HepG2 (cell line): ENCODE results near the gene CAV3. TPM values are rescaled to one million over a fixed set of nuclear protein-coding genes. Genes with fewer than 3 reads are reported as not detected.

ENCODE experiments used
- FOXC1 ChIP-seq: sonication (generic); formaldehyde crosslinking; IDR thresholded peaks from 2 replicates; pipeline ENCODE4 v1.8.0; 2022; ENCODE audit warnings: mild to moderate bottlenecking, missing genetic modification reagents, borderline replicate concordance
- NRL ChIP-seq: sonication (generic); formaldehyde crosslinking; IDR thresholded peaks from 2 replicates; pipeline ENCODE4 v1.5.0; 2020; ENCODE audit warnings: missing genetic modification reagents, mild to moderate bottlenecking, moderate library complexity, borderline replicate concordance
- REST ChIP-seq, 2 experiments: IDR thresholded peaks; 2 replicates each; pipeline ENCODE4 v1.6.1; 2011 to 2012; ENCODE audit warnings: low read length in 2 of 2, borderline replicate concordance in 1 of 2, low read depth in 1 of 2, mild to moderate bottlenecking in 1 of 2, moderate library complexity in 1 of 2
- SNRNP70 ChIP-seq: fragments of 200-400 bp; formaldehyde crosslinking; IDR thresholded peaks from 2 replicates; pipeline ENCODE4 v1.6.1; 2017; ENCODE audit warnings: mild to moderate bottlenecking, low read depth, low read length, moderate library complexity
- STAG1 ChIP-seq: sonication (generic); formaldehyde crosslinking; IDR thresholded peaks from 2 replicates; pipeline ENCODE4 v1.4.0; 2020; ENCODE audit warnings: missing genetic modification reagents
- USF2 ChIP-seq, 2 experiments: sonication (generic) in 1 of 2; formaldehyde crosslinking in 1 of 2; IDR thresholded peaks; 2 replicates each; pipeline versions ENCODE4 v1.5.1 to v1.6.1; 2011 to 2020; ENCODE audit warnings: borderline replicate concordance in 1 of 2, low read depth in 1 of 2, low read length in 1 of 2, mild to moderate bottlenecking in 1 of 2, missing genetic modification reagents in 1 of 2, moderate library complexity in 1 of 2
- ZNF138 ChIP-seq: sonication (generic); formaldehyde crosslinking; IDR thresholded peaks from 2 replicates; pipeline ENCODE4 v1.5.0; 2020; ENCODE audit warnings: mild to moderate bottlenecking, low read depth, missing genetic modification reagents
- ZNF292 ChIP-seq: sonication (generic); formaldehyde crosslinking; IDR thresholded peaks from 2 replicates; pipeline ENCODE4 v1.8.1; 2022; ENCODE audit warnings: mild to moderate bottlenecking, low read depth, missing genetic modification reagents, borderline replicate concordance
- ZNF407 ChIP-seq: sonication (generic); formaldehyde crosslinking; IDR thresholded peaks from one replicate; pipeline ENCODE4 v1.5.1; 2020; ENCODE audit warnings: mild to moderate bottlenecking, missing genetic modification reagents; ENCODE audit errors: not compliant biosample characterization
- ZNF430 ChIP-seq: sonication (generic); formaldehyde crosslinking; IDR thresholded peaks from 2 replicates; pipeline ENCODE4 v1.9.0; 2021; ENCODE audit warnings: mild to moderate bottlenecking, missing genetic modification reagents
- ZNF75D ChIP-seq: sonication (generic); formaldehyde crosslinking; IDR thresholded peaks from 2 replicates; pipeline ENCODE4 v1.8.1; 2023; ENCODE audit warnings: missing genetic modification reagents, mild to moderate bottlenecking, borderline replicate concordance
- ZNF891 ChIP-seq: sonication (generic); formaldehyde crosslinking; IDR thresholded peaks from 2 replicates; pipeline ENCODE4 v1.5.0; 2020; ENCODE audit warnings: mild to moderate bottlenecking, missing genetic modification reagents
- polyA plus RNA-seq, 8 experiments: library from polyadenylated mRNA; depleted of rRNA in 3 of 8; stranded (reverse) in 7 of 8; unstranded in 1 of 8; fragments of >200 nt; fragmentation: Illumina TruSeq in 4 of 8; extraction: Trizol in 4 of 8; gene quantifications; 2 replicates each; pipeline versions ENCODE4 v1.2.1 to v1.2.3, GENCODE V29; 2011 to 2016; ENCODE audit warnings: low read depth in 4 of 8, missing spikeins in 1 of 8, mixed read lengths in 1 of 8; ENCODE audit not compliant: insufficient read depth in 1 of 8
- total RNA-seq, 5 experiments: library from RNA; depleted of rRNA; stranded (reverse); fragments of >200 nt; fragmentation: Illumina TruSeq; extraction: Trizol; gene quantifications; 2 replicates each; pipeline ENCODE4 v1.2.3, GENCODE V29; 2016; ENCODE audit warnings: low read depth in 1 of 5

The CAV3 gene
- total and polyA plus RNA-seq, 2 of the 13 experiments (the other 11 are each of a cell fraction or from before 2014, with no cell fraction given) = not detected

GRCh38 chr3:8769088-8769822 lies 35.7 kb downstream of the CAV3 start, which contains the start of gene OXTR (continued):
- TF ChIP-seq REST (IDR thresholded peaks at IDR 0.05; ENCODE audit: borderline replicate concordance in 1 of 2, low read depth in 1 of 2, low read length in 2 of 2) (no peak), ZNF891 (CRISPR knock-in tag) (peak; percentile 50; the same call in 1 of the 2 replicates), ZNF75D (no peak), ZNF430 (CRISPR knock-in tag) (no peak), ZNF407 (CRISPR knock-in tag) (no peak), STAG1 (CRISPR knock-in tag) (peak; percentile 84), ZNF138 (CRISPR knock-in tag) (no peak), USF2 (IDR thresholded peaks at IDR 0.05; ENCODE audit: low read depth, low read length) (no peak), USF2 (CRISPR knock-in tag; IDR thresholded peaks at IDR 0.05; ENCODE audit: borderline replicate concordance) (no peak), ZNF292 (0 out of 2 replicates have a peak, but pooled peaks have one; percentile 24), NRL (CRISPR knock-in tag) (peak; percentile 65; the same call in 1 of the 2 replicates), FOXC1 (CRISPR knock-in tag) (peak; percentile 38; the same call in 1 of the 2 replicates), SNRNP70 (no peak)
